Urinary bladder (tissue), 4 donors: ENCODE results near the gene SFPQ. TPM values are rescaled to one million over a fixed set of nuclear protein-coding genes. Genes with fewer than 3 reads are reported as not detected.
"Not testable (repeated sequence)": the region's sequence is repeated elsewhere in the genome, so short reads cannot be mapped to it uniquely, and the experiment has no call there.

Experiments
- DNase-seq: peaks from one replicate; pipeline ENCODE4 v3.0.0-alpha.2; 2015; ENCODE audit errors: extremely low spot score
- H3K27ac ChIP-seq: one replicate; pipeline ENCODE4 v1.5.1; 2013; ENCODE audit warnings: low read depth, mild to moderate bottlenecking, moderate library complexity
- H3K36me3 ChIP-seq: one replicate; pipeline ENCODE4 v1.6.1; 2013; ENCODE audit warnings: mild to moderate bottlenecking, moderate library complexity; ENCODE audit not compliant: insufficient read depth
- H3K4me1 ChIP-seq: one replicate; pipeline ENCODE4 v1.6.1; 2013; ENCODE audit warnings: mild to moderate bottlenecking, moderate library complexity; ENCODE audit not compliant: insufficient read depth
- H3K4me3 ChIP-seq: one replicate; pipeline ENCODE4 v1.5.1; 2013; ENCODE audit warnings: low read depth, low read length
- WGBS: extraction: QIAGEN DNeasy Blood & Tissue Kit; methylation state at CpG from one replicate; pipeline ENCODE4 v1.1.7; 2013; 5-methylcytosine and 5-hydroxymethylcytosine counted together
- polyA plus RNA-seq: library from polyadenylated mRNA; stranded (reverse); fragments of 200-250 nt; gene quantifications from one replicate; pipeline ENCODE4 v1.2.3, GENCODE V29; 2013
- total RNA-seq: library from RNA; depleted of rRNA; stranded (reverse); fragments of >200 nt; gene quantifications from one replicate; pipeline ENCODE4 v1.2.3, GENCODE V29; 2014
- donor health status: healthy with polysubstance abuse.
- donor health status: healthy.

The SFPQ gene
- total RNA-seq (293 TPM), polyA plus RNA-seq (134 TPM)

- peaks cover 9% of the 10 kb centered on the region for H3K36me3 ChIP-seq
- WGBS = under 1% methylated on average over 50 of the region's 50 CpGs
- H3K27ac ChIP-seq = peak within 1 kb of the TSS; percentile 99
- peaks cover 2% of the 10 kb centered on the region for H3K4me1 ChIP-seq
- H3K4me3 ChIP-seq = peak within 1 kb of the TSS; percentile 100
- peak; percentile 99 for DNase-seq
Observed at GRCh38 chr1:35192853-35193664, at the start of gene SFPQ. Gene SFPQ (minus strand): TSS chr1:35193145. CDS start chr1:35193049, 96 bp downstream.

- not testable (repeated sequence) for DNase-seq, H3K4me3 ChIP-seq, H3K27ac ChIP-seq, H3K36me3 ChIP-seq, H3K4me1 ChIP-seq
- WGBS = 94% methylated on average over 2 of the region's 2 CpGs
Observed at GRCh38 chr1:35236772-35237171, 43.8 kb upstream of the SFPQ start.

GRCh38 chr1:35231287-35231686 lies 38.3 kb upstream of the SFPQ start:
- no peak for DNase-seq
- WGBS = 54% methylated on average over 1 of the region's 1 CpG
- no peaks in the 10 kb centered on the region for H3K4me1 ChIP-seq
- H3K36me3 ChIP-seq = no peaks in the 10 kb centered on the region
- no peak overlapping the region for H3K27ac ChIP-seq
- no peak overlapping the region for H3K4me3 ChIP-seq

- no peak overlapping the region for H3K27ac ChIP-seq
- WGBS = 81% methylated on average over 1 of the region's 1 CpG
- no peak overlapping the region for H3K4me3 ChIP-seq
- no peaks in the 10 kb centered on the region for H3K36me3 ChIP-seq
- no peaks in the 10 kb centered on the region for H3K4me1 ChIP-seq
- DNase-seq = no peak
Observed at GRCh38 chr1:35229587-35230360, 36.8 kb upstream of the SFPQ start.

- Histone ChIP-seq H3K36me3 (no peaks in the 10 kb centered on the region), H3K27ac (no peak overlapping the region), H3K4me1 (no peaks in the 10 kb centered on the region), H3K4me3 (no peak overlapping the region)
- 97% methylated on average over 2 of the region's 2 CpGs for WGBS
- no peak for DNase-seq
Observed at GRCh38 chr1:35226546-35226945, 33.6 kb upstream of the SFPQ start.

- WGBS = 51% methylated on average over 4 of the region's 4 CpGs
- no peak overlapping the region for H3K4me3 ChIP-seq
- no peaks in the 10 kb centered on the region for H3K4me1 ChIP-seq
- no peak overlapping the region for H3K27ac ChIP-seq
- no peaks in the 10 kb centered on the region for H3K36me3 ChIP-seq
- DNase-seq = no peak
Observed at GRCh38 chr1:35223084-35223630, 30.2 kb upstream of the SFPQ start.

GRCh38 chr1:35222322-35223083 lies 29.6 kb upstream of the SFPQ start:
- Histone ChIP-seq H3K4me3 (no peak overlapping the region), H3K27ac (no peak overlapping the region), H3K4me1 (no peaks in the 10 kb centered on the region), H3K36me3 (no peaks in the 10 kb centered on the region)
- peak; percentile 39 for DNase-seq
- 28% methylated on average over 6 of the region's 6 CpGs for WGBS

- no peak overlapping the region for H3K27ac ChIP-seq
- 58% methylated on average over 2 of the region's 2 CpGs for WGBS
- no peak for DNase-seq
- H3K4me3 ChIP-seq = no peak overlapping the region
- no peaks in the 10 kb centered on the region for H3K4me1 ChIP-seq
- H3K36me3 ChIP-seq = no peaks in the 10 kb centered on the region
Observed at GRCh38 chr1:35220976-35221375, 28.0 kb upstream of the SFPQ start.

GRCh38 chr1:35215346-35215745 lies 22.4 kb upstream of the SFPQ start:
- 36% methylated on average over 3 of the region's 3 CpGs for WGBS
- Histone ChIP-seq H3K36me3 (no peaks in the 10 kb centered on the region), H3K4me1 (no peaks in the 10 kb centered on the region), H3K27ac (no peak overlapping the region), H3K4me3 (no peak overlapping the region)
- no peak for DNase-seq

GRCh38 chr1:35211120-35211414 lies 18.1 kb upstream of the SFPQ start:
- H3K4me1 ChIP-seq = no peaks in the 10 kb centered on the region
- WGBS = 20% methylated on average over 1 of the region's 1 CpG
- H3K36me3 ChIP-seq = no peaks in the 10 kb centered on the region
- DNase-seq = no peak
- H3K27ac ChIP-seq = no peak overlapping the region
- H3K4me3 ChIP-seq = no peak overlapping the region

- WGBS = 19% methylated on average over 16 of the region's 16 CpGs
- Histone ChIP-seq H3K4me3 (no peak overlapping the region), H3K4me1 (no peaks in the 10 kb centered on the region), H3K27ac (no peak overlapping the region), H3K36me3 (no peaks in the 10 kb centered on the region)
- DNase-seq = no peak
Observed at GRCh38 chr1:35210321-35211119, 17.6 kb upstream of the SFPQ start.

- DNase-seq = no peak
- 67% methylated on average over 1 of the region's 1 CpG for WGBS
- Histone ChIP-seq H3K4me1 (no peaks in the 10 kb centered on the region), H3K4me3 (no peak overlapping the region), H3K27ac (no peak overlapping the region), H3K36me3 (no peaks in the 10 kb centered on the region)
Observed at GRCh38 chr1:35203295-35203694, 10.3 kb upstream of the SFPQ start.
